Bronchial epithelial cell (primary cell): Measurements from ENCODE around the gene RTN4R. TPM values are rescaled to one million over a fixed set of nuclear protein-coding genes. Genes with fewer than 3 reads are reported as not detected.

Experiments
- DNase-seq: peaks from one replicate; pipeline ENCODE4 v3.0.0-alpha.2; 2010; ENCODE audit warnings: low read depth
- FAIRE-seq: peaks from 2 replicates; lab custom pipeline; 2011; peaks lifted over from hg19 to GRCh38; lab: Jason Lieb, UNC
- H3K27me3 ChIP-seq: 2 replicates; pipeline ENCODE4 v1.5.1; 2011; ENCODE audit warnings: low read length; ENCODE audit not compliant: control insufficient read depth, insufficient read depth
- H3K36me3 ChIP-seq: 2 replicates; pipeline ENCODE4 v1.5.1; 2011; ENCODE audit warnings: low read length; ENCODE audit not compliant: control insufficient read depth, insufficient read depth
- H3K4me3 ChIP-seq: 2 replicates; pipeline ENCODE4 v1.5.1; 2011; ENCODE audit warnings: mild to moderate bottlenecking, low read depth, low read length, control low read depth
- CTCF ChIP-seq: IDR thresholded peaks from 2 replicates; pipeline ENCODE4 v1.5.1; 2011; ENCODE audit warnings: mild to moderate bottlenecking, moderate library complexity, low read length, control low read depth, inconsistent platforms; ENCODE audit not compliant: insufficient read depth, severe bottlenecking
- total RNA-seq: library from RNA; depleted of rRNA; stranded (reverse); fragments of >200 nt; gene quantifications from 2 replicates; pipeline ENCODE4 v1.2.1, GENCODE V29; 2014

Gene RTN4R
- total RNA-seq, 1 donor from 2014 or later, result 2.6 TPM

- peaks cover 2% of the 10 kb centered on the region for H3K27me3 ChIP-seq
- FAIRE-seq (peak; percentile 47), DNase-seq (no peak)
- TF ChIP-seq CTCF, result no peak
- no peak overlapping the region for H3K4me3 ChIP-seq
- H3K36me3 ChIP-seq, result no peaks in the 10 kb centered on the region
These were observed 27.3 kb upstream of the RTN4R start for GRCh38 chr22:20295262-20296064.

DNA sequence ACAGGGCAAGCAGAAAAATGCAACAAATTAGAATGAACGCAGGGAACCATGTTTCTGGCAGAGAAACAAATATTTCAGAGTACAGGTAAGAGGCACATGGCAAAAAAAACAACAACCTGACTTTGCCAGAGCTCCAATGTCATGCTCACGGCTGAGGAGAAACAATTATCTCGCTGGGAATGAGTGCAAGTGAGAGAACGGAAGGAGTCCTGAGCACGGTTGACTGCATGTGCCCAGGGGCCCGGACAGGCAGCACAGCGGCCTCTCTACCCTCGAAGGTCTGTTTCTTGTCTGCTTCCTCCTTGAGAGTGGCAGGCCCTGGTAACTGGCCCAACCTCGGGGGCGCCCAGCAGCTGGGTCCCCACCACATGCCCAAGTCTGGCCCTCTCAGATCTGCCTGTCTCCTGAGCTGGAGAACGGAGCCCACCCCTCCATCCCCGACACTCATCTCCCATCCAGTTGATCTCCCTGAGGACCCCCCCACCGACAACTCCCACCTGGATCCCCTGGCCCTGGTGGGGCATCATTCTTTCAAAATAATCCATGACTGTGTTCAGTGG is 24.6 kb upstream of the RTN4R start:
- no peak overlapping the region for H3K4me3 ChIP-seq
- DNase-seq (no peak), FAIRE-seq (no peak)
- TF ChIP-seq CTCF, result no peak
- no peaks in the 10 kb centered on the region for H3K36me3 ChIP-seq
- peaks cover 2% of the 10 kb centered on the region for H3K27me3 ChIP-seq

DNA sequence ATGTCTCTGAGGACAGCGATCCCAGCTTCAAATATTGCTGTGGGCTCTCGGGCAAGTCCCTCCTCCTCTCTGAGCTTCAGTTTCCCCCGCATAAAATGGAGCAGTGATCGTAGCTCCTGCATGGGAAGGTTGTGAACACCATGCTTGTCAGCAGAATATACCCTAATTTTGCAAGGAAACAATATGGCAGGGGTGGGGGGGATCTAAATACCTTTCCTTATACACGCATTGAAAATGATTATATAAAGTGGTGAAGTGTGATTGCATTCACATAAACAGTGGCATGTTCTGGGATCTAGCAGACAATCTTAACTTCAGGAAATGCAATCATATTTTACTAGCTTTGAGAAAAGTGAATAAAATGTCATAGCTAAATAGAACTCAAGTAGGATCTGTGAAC is 24.0 kb upstream of the RTN4R start:
- no peak for FAIRE-seq
- no peak for TF ChIP-seq CTCF

DNA sequence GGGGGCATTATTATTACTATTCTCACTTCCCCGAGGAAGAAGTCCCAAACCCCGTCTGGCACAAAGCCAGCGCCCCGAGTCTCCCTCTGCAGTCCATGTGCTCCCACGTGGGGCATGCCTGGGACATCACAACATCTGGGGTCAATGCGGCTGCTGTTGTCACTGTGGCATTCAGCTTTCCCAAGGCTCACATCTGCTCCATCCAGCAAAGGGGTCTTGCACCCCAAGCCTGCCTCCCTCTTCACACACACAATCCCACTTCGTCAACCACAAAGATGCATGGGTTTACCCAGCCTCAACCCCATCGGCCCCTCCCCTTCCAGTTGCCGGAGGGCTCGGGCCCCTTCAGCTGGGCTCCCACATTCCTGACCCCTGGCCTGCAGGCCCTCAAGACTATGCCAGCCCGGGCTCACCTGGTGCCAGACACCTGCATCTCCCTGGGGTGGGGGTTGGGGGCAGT is 23.5 kb upstream of the RTN4R start:
- H3K36me3 ChIP-seq, result no peaks in the 10 kb centered on the region
- TF ChIP-seq CTCF, result no peak
- peak; percentile 18 for FAIRE-seq
- no peak overlapping the region for H3K4me3 ChIP-seq
- DNase-seq, result no peak
- H3K27me3 ChIP-seq, result peaks cover 2% of the 10 kb centered on the region

More for the DNA sequence above, 24.0 kb upstream of the RTN4R start:
- H3K27me3 ChIP-seq, result peaks cover 2% of the 10 kb centered on the region
- no peak for DNase-seq
- no peak overlapping the region for H3K4me3 ChIP-seq
- H3K36me3 ChIP-seq, result no peaks in the 10 kb centered on the region

DNA sequence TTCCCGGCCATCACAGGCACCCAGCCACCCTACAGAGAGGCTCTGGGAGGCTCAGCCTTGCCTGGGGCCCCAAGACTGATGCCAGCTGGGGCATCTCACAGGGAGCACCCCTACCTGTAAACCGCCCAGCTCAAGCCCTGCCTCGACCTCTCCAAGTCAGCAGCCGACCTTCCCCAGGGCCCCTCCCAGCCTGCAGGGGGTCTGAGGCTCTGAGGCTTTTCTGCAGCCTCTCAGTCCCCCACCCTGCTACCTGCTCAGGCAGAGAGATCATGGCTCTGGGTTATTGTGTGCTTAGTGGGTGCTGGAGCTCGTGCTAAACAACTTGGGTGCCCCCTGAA is 23.1 kb upstream of the RTN4R start:
- Histone ChIP-seq H3K36me3 (no peaks in the 10 kb centered on the region), H3K27me3 (peaks cover 2% of the 10 kb centered on the region), H3K4me3 (no peak overlapping the region)
- TF ChIP-seq CTCF, result no peak
- peak; percentile 43 for FAIRE-seq
- DNase-seq, result no peak
